ENCODE data around the gene MYL7.
"Not testable (repeated sequence)": the region's sequence is repeated elsewhere in the genome, so short reads cannot be mapped to it uniquely, and the experiment has no call there.

MYL7 gene

GRCh38 chr7:44128721-44129582 lies 12.2 kb downstream of the MYL7 start:
- no peak for DNase-seq

- DNase-seq = no peak
Observed at GRCh38 chr7:44127161-44127560, 14.0 kb downstream of the MYL7 start.

- DNase-seq = not testable (repeated sequence)
Observed at GRCh38 chr7:44126574-44126973, 14.6 kb downstream of the MYL7 start.

- no peak for DNase-seq
Observed at GRCh38 chr7:44124822-44125202, 16.3 kb downstream of the MYL7 start.

GRCh38 chr7:44123190-44124003 lies 17.7 kb downstream of the MYL7 start, which contains the start of gene POLD2:
TSS of gene POLD2 (minus strand) at chr7:44123548. CDS start at chr7:44122053, 1,495 bp downstream.
- peak; percentile 93 for DNase-seq

- DNase-seq = no peak
Observed at GRCh38 chr7:44122529-44122928, 18.6 kb downstream of the MYL7 start.

- DNase-seq = no peak
Observed at GRCh38 chr7:44121761-44122420, 19.2 kb downstream of the MYL7 start.

GRCh38 chr7:44120395-44120794 lies 20.7 kb downstream of the MYL7 start:
- DNase-seq = no peak

GRCh38 chr7:44119829-44120380 lies 21.2 kb downstream of the MYL7 start:
- no peak for DNase-seq

GRCh38 chr7:44117801-44118429 lies 23.2 kb downstream of the MYL7 start:
- no peak for DNase-seq

- no peak for DNase-seq
Observed at GRCh38 chr7:44116789-44117666, 24.1 kb downstream of the MYL7 start.

- no peak for DNase-seq
Observed at GRCh38 chr7:44116087-44116788, 24.9 kb downstream of the MYL7 start.

GRCh38 chr7:44114586-44115310 lies 26.4 kb downstream of the MYL7 start:
- DNase-seq = no peak

- DNase-seq = no peak
Observed at GRCh38 chr7:44113764-44114354, 27.3 kb downstream of the MYL7 start.

- DNase-seq = no peak
Observed at GRCh38 chr7:44112997-44113763, 28.0 kb downstream of the MYL7 start.

- DNase-seq = no peak
Observed at GRCh38 chr7:44112231-44112996, 28.7 kb downstream of the MYL7 start.

- DNase-seq = no peak
Observed at GRCh38 chr7:44111761-44112160, 29.4 kb downstream of the MYL7 start.

Data from amniotic stem cell (primary cell).